Right lung (tissue), 5 donors: ENCODE measurements around the gene RPL35. TPM values are rescaled to one million over a fixed set of nuclear protein-coding genes. Genes with fewer than 3 reads are reported as not detected.
A peak's percentile ranks its signal among the peaks of the same experiment; 100 is the strongest.
"Not testable (repeated sequence)": the region's sequence is repeated elsewhere in the genome, so short reads cannot be mapped to it uniquely, and the experiment has no call there.

Experiments
- DNase-seq, 2 donors: peaks; one replicate each; pipeline ENCODE4 v3.0.0-alpha.2; 2013
- polyA plus RNA-seq, 5 donors: library from polyadenylated mRNA; unstranded; fragments of 120-200 nt; gene quantifications; one replicate each; pipeline versions ENCODE4 v1.2.1 to v1.2.3, GENCODE V29; 2013; ENCODE audit warnings: inconsistent platforms in 1 of 5, low replicate concordance in 1 of 5; ENCODE audit not compliant: insufficient read length in 5 of 5, insufficient read depth in 1 of 5

RPL35 gene
- polyA plus RNA-seq, 5 donors, result 898 to 1,630 (median 1,039) TPM

GRCh38 chr9:124855566-124855943 is 6.2 kb downstream of the RPL35 start:
- no peak for DNase-seq

GRCh38 chr9:124854822-124855221 is 6.9 kb downstream of the RPL35 start:
- no peak for DNase-seq

GRCh38 chr9:124854161-124854560 is 7.6 kb downstream of the RPL35 start:
- no peak for DNase-seq

GRCh38 chr9:124853605-124854143 is 8.1 kb downstream of the RPL35 start:
- no peak for DNase-seq

- DNase-seq, result peak; percentile 72 to 75
Observed at GRCh38 chr9:124852829-124853531, 8.8 kb downstream of the RPL35 start, which contains the start of gene WDR38. WDR38 (plus strand) TSS chr9:124853460; CDS start chr9:124853532, 72 bp downstream.

GRCh38 chr9:124852121-124852828 is 9.5 kb downstream of the RPL35 start:
- DNase-seq, result no peak

GRCh38 chr9:124849801-124850200 is 12.0 kb downstream of the RPL35 start:
- peak in 1 of 2 donors; percentile 24 for DNase-seq

- DNase-seq, result no peak
Observed at GRCh38 chr9:124846969-124847368, 14.8 kb downstream of the RPL35 start.

GRCh38 chr9:124846467-124846866 is 15.3 kb downstream of the RPL35 start:
- not testable (repeated sequence) for DNase-seq

GRCh38 chr9:124844291-124844690 is 17.5 kb downstream of the RPL35 start:
- DNase-seq, result no peak

- no peak for DNase-seq
Observed at GRCh38 chr9:124843456-124844034, 18.2 kb downstream of the RPL35 start.

- no peak for DNase-seq
Observed at GRCh38 chr9:124841075-124841821, 20.5 kb downstream of the RPL35 start.

- DNase-seq, result no peak
Observed at GRCh38 chr9:124840300-124840833, 21.4 kb downstream of the RPL35 start.

- DNase-seq, result no peak
Observed at GRCh38 chr9:124839612-124840299, 22.0 kb downstream of the RPL35 start.

- not testable (repeated sequence) for DNase-seq
Observed at GRCh38 chr9:124838567-124839275, 23.0 kb downstream of the RPL35 start.

GRCh38 chr9:124838132-124838531 is 23.6 kb downstream of the RPL35 start:
- DNase-seq, result not testable (repeated sequence)

GRCh38 chr9:124835026-124835557 is 26.7 kb downstream of the RPL35 start:
- peak; percentile 73 to 78 for DNase-seq

- no peak for DNase-seq
Observed at GRCh38 chr9:124834591-124834990, 27.2 kb downstream of the RPL35 start.

GRCh38 chr9:124831642-124832364 is 30.0 kb downstream of the RPL35 start:
- no peak for DNase-seq
